Neural cell (in vitro differentiated cells): Measurements from ENCODE around the gene MAST2. TPM values are rescaled to one million over a fixed set of nuclear protein-coding genes. Genes with fewer than 3 reads are reported as not detected.

Source experiments
- H2AFZ ChIP-seq: fragments of 200-600, 300-800 bp; sonication (generic), shearing (Covaris generic); 2 replicates; pipeline ENCODE4 v1.6.0; 2014; ENCODE audit warnings: low read depth, mild to moderate bottlenecking, antibody characterized with exemption, low read length, moderate library complexity
- H3F3A ChIP-seq: fragments of 200-600 bp; shearing (Covaris generic); 2 replicates; pipeline ENCODE4 v1.6.1; 2016; ENCODE audit warnings: mild to moderate bottlenecking, moderate library complexity, mixed read lengths, antibody characterized with exemption, low read length; ENCODE audit not compliant: insufficient read depth, poor library complexity, severe bottlenecking
- H3K27ac ChIP-seq: fragments of 200-600, 300-800 bp; sonication (generic), shearing (Covaris generic); 2 replicates; pipeline ENCODE4 v1.5.1; 2014; ENCODE audit warnings: mild to moderate bottlenecking, low read length, moderate library complexity
- H3K27me3 ChIP-seq: fragments of 300-800, 200-600 bp; sonication (generic), shearing (Covaris generic); 2 replicates; pipeline ENCODE4 v1.6.0; 2014; ENCODE audit warnings: mild to moderate bottlenecking, low read depth, low read length, moderate library complexity; ENCODE audit not compliant: insufficient read depth
- H3K36me3 ChIP-seq: fragments of 300-800, 200-600 bp; sonication (generic), shearing (Covaris generic); 2 replicates; pipeline ENCODE4 v1.5.1; 2014; ENCODE audit warnings: mild to moderate bottlenecking, antibody characterized with exemption, low read length, moderate library complexity; ENCODE audit not compliant: insufficient read depth
- H3K4me2 ChIP-seq: fragments of 300-800, 200-600 bp; sonication (generic), shearing (Covaris generic); 2 replicates; pipeline ENCODE4 v1.6.0; 2014; ENCODE audit warnings: mild to moderate bottlenecking, low read length
- H3K4me3 ChIP-seq: fragments of 300-800, 200-600 bp; sonication (generic), shearing (Covaris generic); 2 replicates; pipeline ENCODE4 v1.5.1; 2014; ENCODE audit warnings: mild to moderate bottlenecking, low read length, moderate library complexity
- H3K79me2 ChIP-seq: fragments of 200-600 bp; shearing (Covaris generic); replicated peaks from 2 replicates; pipeline ENCODE4 v1.6.0; 2014; ENCODE audit warnings: mild to moderate bottlenecking, low read length, moderate library complexity; ENCODE audit not compliant: insufficient read depth
- H3K9ac ChIP-seq: fragments of 300-800, 200-600 bp; sonication (generic), shearing (Covaris generic); 2 replicates; pipeline ENCODE4 v1.6.1; 2016; ENCODE audit warnings: mild to moderate bottlenecking, low read length, mixed read lengths
- H3K9me2 ChIP-seq: fragments of 200-600 bp; shearing (Covaris generic); 2 replicates; pipeline ENCODE4 v1.6.1; 2016; ENCODE audit warnings: mild to moderate bottlenecking, low read length, mixed read lengths; ENCODE audit not compliant: insufficient read depth
- H3K9me3 ChIP-seq: fragments of 200-600, 300-800 bp; sonication (generic), shearing (Covaris generic); 2 replicates; pipeline ENCODE4 v1.6.1; 2016; ENCODE audit warnings: mild to moderate bottlenecking, mixed run types, low read length, moderate library complexity, mixed read lengths
- H4K20me1 ChIP-seq: fragments of 200-600 bp; shearing (Covaris generic); 2 replicates; pipeline ENCODE4 v1.6.1; 2016; ENCODE audit warnings: mild to moderate bottlenecking, mixed run types; ENCODE audit not compliant: insufficient read depth
- CTCF ChIP-seq: fragments of 450-650 bp; IDR thresholded peaks from 2 replicates; pipeline ENCODE4 v1.5.1; 2014; ENCODE audit warnings: antibody characterized with exemption, mild to moderate bottlenecking, moderate library complexity; ENCODE audit not compliant: poor library complexity, severe bottlenecking
- EP300 ChIP-seq: fragments of 450-650 bp; conservative IDR thresholded peaks from 2 replicates; pipeline ENCODE4 v1.6.1; 2014; ENCODE audit warnings: antibody characterized with exemption, mild to moderate bottlenecking, moderate library complexity; ENCODE audit not compliant: poor library complexity, severe bottlenecking
- EZH2 ChIP-seq: fragments of 200-600, 300-800 bp; shearing (Covaris generic), sonication (generic); IDR thresholded peaks from 2 replicates; pipeline ENCODE4 v1.6.1; 2014; ENCODE audit warnings: antibody characterized with exemption, low read length, borderline replicate concordance, mild to moderate bottlenecking; ENCODE audit not compliant: insufficient read depth, poor library complexity, severe bottlenecking
- MXI1 ChIP-seq: fragments of 450-650 bp; conservative IDR thresholded peaks from 2 replicates; pipeline ENCODE4 v1.6.1; 2014; ENCODE audit warnings: antibody characterized with exemption, mild to moderate bottlenecking; ENCODE audit not compliant: poor library complexity, severe bottlenecking
- POLR2AphosphoS5 ChIP-seq: IDR thresholded peaks from 2 replicates; pipeline ENCODE4 v1.6.1; 2012
- RAD21 ChIP-seq: fragments of 450-650 bp; conservative IDR thresholded peaks from 2 replicates; pipeline ENCODE4 v1.6.1; 2014; ENCODE audit warnings: antibody characterized with exemption, mild to moderate bottlenecking, moderate library complexity
- REST ChIP-seq: IDR thresholded peaks from 2 replicates; pipeline ENCODE4 v1.6.1; 2012; ENCODE audit warnings: borderline replicate concordance
- SMC3 ChIP-seq: fragments of 450-650 bp; conservative IDR thresholded peaks from 2 replicates; pipeline ENCODE4 v1.6.1; 2014; ENCODE audit warnings: antibody characterized with exemption, mild to moderate bottlenecking, moderate library complexity; ENCODE audit not compliant: poor library complexity
- TAF1 ChIP-seq: IDR thresholded peaks from 2 replicates; pipeline ENCODE4 v1.6.1; 2012; ENCODE audit warnings: low read depth
- polyA plus RNA-seq: library from polyadenylated mRNA; depleted of rRNA; stranded (reverse); fragments of >200 nt; gene quantifications from 2 replicates; pipeline ENCODE4 v1.2.3, GENCODE V29; 2014

Gene MAST2
- polyA plus RNA-seq, 1 donor from 2014 or later, result 22.2 TPM

GRCh38 chr1:46027788-46028573 lies 224.6 kb downstream of the MAST2 start:
- Histone ChIP-seq H3K4me2 (no peak overlapping the region), H3F3A (no peaks in the 10 kb centered on the region), H4K20me1 (no peaks in the 10 kb centered on the region), H3K36me3 (peaks cover 34% of the 10 kb centered on the region), H3K4me3 (no peak overlapping the region), H3K79me2 (no peaks in the 10 kb centered on the region), H3K9me2 (no peaks in the 10 kb centered on the region), H3K27me3 (no peaks in the 10 kb centered on the region), H3K9me3 (no peaks in the 10 kb centered on the region), H3K27ac (no peak overlapping the region), H3K9ac (no peak overlapping the region), H2AFZ (no peak overlapping the region)
- TF ChIP-seq EP300 (no peak), POLR2AphosphoS5 (peak; percentile 42)

GRCh38 chr1:46030074-46030870 lies 226.9 kb downstream of the MAST2 start:
- Histone ChIP-seq H3K27ac (no peak overlapping the region), H3K36me3 (peaks cover 24% of the 10 kb centered on the region), H3K9ac (no peak overlapping the region), H3K79me2 (no peaks in the 10 kb centered on the region), H3K9me3 (no peaks in the 10 kb centered on the region), H3K9me2 (no peaks in the 10 kb centered on the region), H3K4me3 (no peak overlapping the region), H4K20me1 (no peaks in the 10 kb centered on the region), H2AFZ (no peak overlapping the region), H3K27me3 (no peaks in the 10 kb centered on the region), H3F3A (no peaks in the 10 kb centered on the region), H3K4me2 (no peak overlapping the region)
- TF ChIP-seq TAF1 (no peak), SMC3 (no peak)

GRCh38 chr1:46030876-46031660 lies 227.7 kb downstream of the MAST2 start:
- Histone ChIP-seq H4K20me1 (no peaks in the 10 kb centered on the region), H3F3A (no peaks in the 10 kb centered on the region), H3K4me2 (no peak overlapping the region), H3K9me3 (no peaks in the 10 kb centered on the region), H3K4me3 (no peak overlapping the region), H2AFZ (no peak overlapping the region), H3K9ac (no peak overlapping the region), H3K36me3 (peaks cover 24% of the 10 kb centered on the region), H3K27ac (no peak overlapping the region), H3K79me2 (no peaks in the 10 kb centered on the region), H3K27me3 (no peaks in the 10 kb centered on the region), H3K9me2 (no peaks in the 10 kb centered on the region)
- TF ChIP-seq EP300 (no peak), RAD21 (no peak), REST (no peak), POLR2AphosphoS5 (no peak), EZH2 (no peak), TAF1 (no peak), MXI1 (no peak), CTCF (no peak)
